Kidney epithelial cell (primary cell): ENCODE measurements around the gene ILK. TPM values are rescaled to one million over a fixed set of nuclear protein-coding genes. Genes with fewer than 3 reads are reported as not detected.

Experiments used
- DNase-seq: peaks from one replicate; pipeline ENCODE4 v3.0.0-alpha.2; 2010; ENCODE audit warnings: low read depth
- H3K27me3 ChIP-seq: 2 replicates; pipeline ENCODE4 v1.6.0; 2011; ENCODE audit warnings: low read length; ENCODE audit not compliant: control insufficient read depth, insufficient read depth
- H3K36me3 ChIP-seq: 2 replicates; pipeline ENCODE4 v1.5.1; 2011; ENCODE audit warnings: low read length; ENCODE audit not compliant: control insufficient read depth, insufficient read depth
- H3K4me3 ChIP-seq: 2 replicates; pipeline ENCODE4 v1.5.1; 2011; ENCODE audit warnings: low read depth, mild to moderate bottlenecking, control low read depth, low read length
- total RNA-seq: library from RNA; depleted of rRNA; stranded (reverse); fragments of >200 nt; gene quantifications from 2 replicates; pipeline ENCODE4 v1.2.3, GENCODE V29; 2015
- TF ChIP-seq, protein P1 (sequence below): IDR thresholded peaks from 2 replicates; pipeline ENCODE4 v1.5.1; 2011; ENCODE audit warnings: mild to moderate bottlenecking, moderate library complexity, low read length, control low read depth, inconsistent platforms; ENCODE audit not compliant: insufficient read depth, poor library complexity, severe bottlenecking

ILK gene
- total RNA-seq, 1 donor from 2014 or later = 154 TPM

DNA sequence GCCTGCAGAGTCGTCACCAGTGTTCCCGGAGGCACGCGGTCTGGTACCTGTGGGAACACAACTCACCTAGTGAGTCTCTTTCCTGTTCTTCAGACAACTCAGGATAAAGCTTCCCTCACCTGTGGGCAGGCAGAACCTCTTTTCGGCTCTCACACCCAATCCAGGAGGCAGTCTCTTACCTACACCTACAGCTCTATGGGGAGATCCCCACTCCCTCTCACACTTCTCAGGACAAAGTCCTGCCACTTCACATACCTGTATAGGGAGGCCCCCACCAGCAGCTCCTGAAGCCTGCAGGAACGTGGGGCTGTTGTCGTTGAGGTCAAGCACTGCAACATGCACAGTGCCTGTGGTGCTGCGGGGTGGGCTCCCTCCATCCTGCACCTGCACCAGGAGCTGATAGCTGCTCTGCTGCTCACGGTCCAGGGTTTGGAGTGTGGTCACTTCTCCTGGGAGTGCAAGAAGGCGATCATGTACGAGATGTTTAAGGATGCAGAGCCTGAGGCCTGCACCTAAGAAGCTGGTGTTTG lies 27.9 kb downstream of the ILK start:
- no peak overlapping the region for H3K4me3 ChIP-seq
- TF ChIP-seq, protein P1, sequence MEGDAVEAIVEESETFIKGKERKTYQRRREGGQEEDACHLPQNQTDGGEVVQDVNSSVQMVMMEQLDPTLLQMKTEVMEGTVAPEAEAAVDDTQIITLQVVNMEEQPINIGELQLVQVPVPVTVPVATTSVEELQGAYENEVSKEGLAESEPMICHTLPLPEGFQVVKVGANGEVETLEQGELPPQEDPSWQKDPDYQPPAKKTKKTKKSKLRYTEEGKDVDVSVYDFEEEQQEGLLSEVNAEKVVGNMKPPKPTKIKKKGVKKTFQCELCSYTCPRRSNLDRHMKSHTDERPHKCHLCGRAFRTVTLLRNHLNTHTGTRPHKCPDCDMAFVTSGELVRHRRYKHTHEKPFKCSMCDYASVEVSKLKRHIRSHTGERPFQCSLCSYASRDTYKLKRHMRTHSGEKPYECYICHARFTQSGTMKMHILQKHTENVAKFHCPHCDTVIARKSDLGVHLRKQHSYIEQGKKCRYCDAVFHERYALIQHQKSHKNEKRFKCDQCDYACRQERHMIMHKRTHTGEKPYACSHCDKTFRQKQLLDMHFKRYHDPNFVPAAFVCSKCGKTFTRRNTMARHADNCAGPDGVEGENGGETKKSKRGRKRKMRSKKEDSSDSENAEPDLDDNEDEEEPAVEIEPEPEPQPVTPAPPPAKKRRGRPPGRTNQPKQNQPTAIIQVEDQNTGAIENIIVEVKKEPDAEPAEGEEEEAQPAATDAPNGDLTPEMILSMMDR = no peak
- no peak for DNase-seq
- H3K36me3 ChIP-seq = no peaks in the 10 kb centered on the region
- peaks cover 27% of the 10 kb centered on the region for H3K27me3 ChIP-seq

DNA sequence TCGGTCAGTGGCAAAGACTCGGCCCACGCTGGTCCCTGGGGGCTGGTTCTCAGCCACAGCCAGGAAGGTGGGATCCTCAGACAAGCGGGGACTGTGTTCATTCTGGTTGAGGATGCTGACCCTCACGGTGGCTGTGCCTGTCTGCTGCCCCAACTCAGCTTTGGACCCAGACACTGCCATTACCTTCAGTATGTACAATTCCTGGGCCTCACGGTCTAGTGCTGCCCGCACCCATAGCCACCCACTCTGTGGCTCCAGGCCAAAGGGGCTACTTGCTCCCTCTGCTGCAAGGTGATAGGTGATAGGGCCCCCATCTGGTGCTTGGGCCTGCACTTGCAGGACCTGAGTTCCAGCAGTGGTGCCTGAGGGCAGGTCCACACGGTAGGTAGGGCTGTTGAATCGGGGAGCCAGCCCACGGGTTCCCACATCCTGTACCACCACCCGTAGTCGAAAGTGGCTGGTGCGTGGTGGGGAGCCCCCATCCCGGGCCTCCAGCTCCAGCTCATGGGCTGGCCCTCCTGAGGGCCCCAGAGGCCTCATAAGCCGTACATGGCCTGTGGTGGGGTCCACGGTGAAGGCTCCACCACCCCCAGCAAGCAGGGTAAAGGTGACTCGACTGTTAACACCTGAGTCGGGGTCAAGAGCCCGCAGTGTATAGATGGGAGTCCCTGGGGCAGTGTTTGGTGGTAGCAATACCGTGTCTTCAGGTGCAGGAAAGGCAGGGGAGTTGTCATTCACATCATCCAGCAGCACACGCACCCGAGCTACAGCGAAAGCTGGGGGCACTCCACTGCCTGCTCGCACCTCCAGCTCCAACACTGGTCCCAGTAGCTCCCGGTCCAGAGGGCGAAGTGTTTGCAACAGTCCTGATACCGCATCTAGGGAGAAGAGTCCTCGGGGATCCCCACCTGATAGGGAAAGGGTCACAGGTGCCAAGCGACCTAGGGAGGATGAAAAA lies 28.8 kb downstream of the ILK start:
- Histone ChIP-seq H3K27me3 (peaks cover 25% of the 10 kb centered on the region), H3K36me3 (no peaks in the 10 kb centered on the region), H3K4me3 (no peak overlapping the region)
- TF ChIP-seq, protein P1 = no peak
- DNase-seq = no peak

DNA sequence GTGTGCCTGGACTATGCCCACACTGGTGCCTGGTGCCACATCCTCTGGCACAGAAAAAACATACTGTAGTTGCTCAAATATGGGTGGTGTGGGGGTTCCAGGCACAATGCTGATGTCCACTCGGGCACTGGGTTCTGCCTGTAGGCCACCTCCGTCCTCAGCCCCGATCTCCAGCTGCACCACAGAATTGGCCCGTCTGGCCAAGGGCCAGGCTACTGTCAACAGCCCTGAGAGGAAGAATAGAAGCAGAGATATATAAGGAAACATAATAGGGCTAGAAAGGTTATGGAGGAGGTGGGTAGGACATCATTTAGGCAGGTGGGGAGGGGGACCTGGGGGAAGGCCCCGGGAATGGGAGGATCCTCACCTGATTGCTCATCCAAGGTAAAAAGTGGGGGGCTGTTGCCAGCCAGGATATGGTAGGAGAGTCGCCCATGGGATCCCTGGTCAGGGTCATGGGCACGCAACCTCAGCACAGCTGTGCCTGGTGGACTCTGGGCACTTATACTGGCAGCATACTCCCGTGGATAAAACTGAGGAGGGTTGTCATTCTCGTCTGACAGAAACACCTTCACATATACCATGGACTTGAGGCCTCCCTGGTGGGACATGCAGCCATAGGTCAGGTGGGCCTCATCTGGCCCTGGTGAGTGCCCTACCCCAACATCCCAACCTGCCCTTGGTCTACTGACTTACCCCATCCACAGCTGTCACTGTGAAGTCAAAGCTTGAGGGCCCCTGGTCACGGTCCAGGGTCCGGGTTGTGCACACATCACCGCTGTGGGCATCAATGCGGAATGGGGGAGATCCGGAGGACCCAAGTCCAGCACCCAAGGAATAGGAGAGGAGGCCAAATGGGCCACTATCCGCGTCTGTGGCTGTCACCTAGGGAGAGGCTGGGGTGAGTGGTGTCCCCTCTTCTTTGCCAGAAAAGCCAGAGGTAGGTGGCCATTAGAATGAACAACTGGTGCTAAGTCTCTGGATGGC lies 30.1 kb downstream of the ILK start:
- TF ChIP-seq, protein P1 = no peak
- DNase-seq = no peak
- no peaks in the 10 kb centered on the region for H3K36me3 ChIP-seq
- H3K27me3 ChIP-seq = peaks cover 22% of the 10 kb centered on the region
- no peak overlapping the region for H3K4me3 ChIP-seq

DNA sequence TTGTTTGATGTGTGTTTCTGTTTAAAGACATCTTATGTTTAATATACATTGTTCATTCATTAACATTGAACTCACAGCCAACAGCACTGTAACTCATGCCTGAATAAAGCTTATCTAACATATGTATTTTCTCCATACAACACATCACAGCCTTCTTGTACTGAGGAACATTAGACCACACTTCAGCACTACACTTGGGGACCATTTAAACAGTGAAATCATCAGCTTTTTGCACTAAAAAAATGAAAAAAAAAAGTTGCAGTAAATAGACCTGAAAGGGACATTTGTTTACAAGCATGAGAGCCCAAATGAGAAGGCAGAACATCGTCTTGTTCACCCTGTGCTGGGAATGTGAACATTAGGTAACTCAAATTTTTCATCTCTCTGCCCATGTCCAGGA lies 31.0 kb downstream of the ILK start:
- peaks cover 16% of the 10 kb centered on the region for H3K27me3 ChIP-seq
- no peaks in the 10 kb centered on the region for H3K36me3 ChIP-seq
- H3K4me3 ChIP-seq = no peak overlapping the region
- TF ChIP-seq, protein P1 = no peak
- DNase-seq = no peak

DNA sequence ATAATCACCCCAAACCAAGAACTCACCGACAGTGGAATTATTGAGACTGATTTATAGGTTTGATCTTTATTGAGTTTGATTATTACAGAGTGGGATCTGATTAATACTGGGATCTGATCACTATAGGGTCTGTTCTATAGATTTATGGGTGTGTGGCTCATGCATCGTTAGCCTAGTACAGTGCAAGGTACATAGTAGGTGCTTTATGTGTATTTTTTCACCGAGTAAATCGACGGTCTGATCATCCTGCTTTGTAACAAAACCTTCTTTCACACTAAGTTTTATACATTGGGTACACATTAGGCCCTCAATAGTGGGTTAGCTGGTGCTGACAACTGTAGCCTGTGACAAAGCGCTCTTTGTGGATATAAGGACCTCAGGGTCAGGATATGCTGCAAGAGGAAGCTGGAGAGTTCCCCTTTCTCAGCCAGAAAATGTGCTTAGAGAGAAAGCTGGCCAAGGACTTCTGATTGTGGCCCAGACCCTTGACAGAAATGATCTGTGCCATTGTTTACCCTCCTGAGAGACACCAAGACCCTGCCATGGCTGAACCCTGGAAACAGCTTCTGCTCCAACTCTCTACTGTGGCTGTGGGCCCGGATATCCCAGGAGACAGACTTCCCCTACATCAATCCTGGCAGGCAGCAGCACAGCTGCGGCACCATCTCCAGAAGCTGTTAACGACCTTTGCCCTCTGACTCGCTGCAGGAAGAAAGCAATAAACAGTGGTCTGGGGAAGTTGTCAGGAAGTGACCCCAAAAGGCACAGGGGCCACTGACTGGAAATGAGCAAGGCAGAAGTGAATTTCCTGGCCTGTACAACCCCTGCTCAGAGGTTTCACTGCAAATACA lies 31.7 kb downstream of the ILK start:
- TF ChIP-seq, protein P1 = no peak
- Histone ChIP-seq H3K36me3 (no peaks in the 10 kb centered on the region), H3K4me3 (no peak overlapping the region), H3K27me3 (peaks cover 9% of the 10 kb centered on the region)
- DNase-seq = no peak
